ENCODE results near the gene GTF3C4. TPM values are rescaled to one million over a fixed set of nuclear protein-coding genes. Genes with fewer than 3 reads are reported as not detected.

Gene GTF3C4
- total RNA-seq, 1 donor from 2014 or later = 27.6 TPM

DNA sequence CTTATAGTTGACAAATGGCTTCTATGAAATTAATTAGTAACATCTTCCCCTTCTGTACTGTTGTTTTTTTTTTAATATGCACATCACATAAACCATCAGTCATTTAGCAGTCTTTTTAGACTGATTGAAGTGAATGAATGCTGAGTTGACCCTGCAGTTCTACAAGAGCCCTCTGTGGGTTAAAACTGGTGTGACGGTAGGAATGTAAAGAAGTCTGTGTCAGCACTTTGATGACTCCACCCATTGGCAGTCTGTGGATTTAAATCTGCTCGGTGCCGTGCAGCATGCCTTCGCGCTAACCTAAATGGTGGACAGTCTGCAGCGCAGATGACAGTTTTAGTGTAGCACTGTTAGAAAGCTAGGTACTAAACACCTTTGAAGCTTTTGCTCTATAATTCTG lies 3.1 kb downstream of the GTF3C4 start:
- peak overlapping the region; percentile 48 for H3K4me3 Mint-ChIP-seq (ENCODE audit: unreplicated experiment)
- H3K27me3 Mint-ChIP-seq (ENCODE audit: unreplicated experiment) = peaks cover 8% of the 10 kb centered on the region
- peaks cover 27% of the 10 kb centered on the region for H3K4me1 Mint-ChIP-seq (ENCODE audit: unreplicated experiment)
- H3K9me3 Mint-ChIP-seq (ENCODE audit: unreplicated experiment) = no peaks in the 10 kb centered on the region
- H3K27ac Mint-ChIP-seq (ENCODE audit: unreplicated experiment) = peak overlapping the region; percentile 15
- TF ChIP-seq, protein P1, sequence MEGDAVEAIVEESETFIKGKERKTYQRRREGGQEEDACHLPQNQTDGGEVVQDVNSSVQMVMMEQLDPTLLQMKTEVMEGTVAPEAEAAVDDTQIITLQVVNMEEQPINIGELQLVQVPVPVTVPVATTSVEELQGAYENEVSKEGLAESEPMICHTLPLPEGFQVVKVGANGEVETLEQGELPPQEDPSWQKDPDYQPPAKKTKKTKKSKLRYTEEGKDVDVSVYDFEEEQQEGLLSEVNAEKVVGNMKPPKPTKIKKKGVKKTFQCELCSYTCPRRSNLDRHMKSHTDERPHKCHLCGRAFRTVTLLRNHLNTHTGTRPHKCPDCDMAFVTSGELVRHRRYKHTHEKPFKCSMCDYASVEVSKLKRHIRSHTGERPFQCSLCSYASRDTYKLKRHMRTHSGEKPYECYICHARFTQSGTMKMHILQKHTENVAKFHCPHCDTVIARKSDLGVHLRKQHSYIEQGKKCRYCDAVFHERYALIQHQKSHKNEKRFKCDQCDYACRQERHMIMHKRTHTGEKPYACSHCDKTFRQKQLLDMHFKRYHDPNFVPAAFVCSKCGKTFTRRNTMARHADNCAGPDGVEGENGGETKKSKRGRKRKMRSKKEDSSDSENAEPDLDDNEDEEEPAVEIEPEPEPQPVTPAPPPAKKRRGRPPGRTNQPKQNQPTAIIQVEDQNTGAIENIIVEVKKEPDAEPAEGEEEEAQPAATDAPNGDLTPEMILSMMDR (IDR thresholded peaks at IDR 0.05; ENCODE audit: unreplicated experiment) = no peak
- DNase-seq (ENCODE audit: low spot score) = peak; percentile 17
- H3K36me3 Mint-ChIP-seq (ENCODE audit: low read depth, unreplicated experiment) = peaks cover 10% of the 10 kb centered on the region

DNA sequence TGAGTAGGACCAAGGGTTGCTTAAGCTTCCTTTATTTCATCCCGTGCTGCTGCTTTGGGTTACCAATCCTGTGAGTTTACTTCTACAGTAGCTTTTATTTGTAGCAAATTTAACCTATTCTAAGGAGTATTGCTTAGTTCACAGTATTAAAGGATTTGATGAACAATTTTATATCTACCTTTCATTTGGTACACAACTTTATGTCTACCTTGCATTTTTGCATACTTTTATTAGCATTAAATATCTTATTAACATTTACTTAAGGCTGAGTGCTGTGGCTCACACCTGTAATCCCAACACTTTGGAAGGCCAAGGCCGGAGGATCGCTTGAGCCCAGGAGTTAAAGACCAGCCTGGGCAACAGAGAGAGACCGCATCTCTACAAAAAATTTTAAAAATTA lies 4.2 kb downstream of the GTF3C4 start:
- peaks cover 13% of the 10 kb centered on the region for H3K36me3 Mint-ChIP-seq (ENCODE audit: low read depth, unreplicated experiment)
- H3K9me3 Mint-ChIP-seq (ENCODE audit: unreplicated experiment) = no peaks in the 10 kb centered on the region
- H3K27ac Mint-ChIP-seq (ENCODE audit: unreplicated experiment) = no peak overlapping the region
- TF ChIP-seq, protein P1 (IDR thresholded peaks at IDR 0.05; ENCODE audit: unreplicated experiment) = no peak
- no peak overlapping the region for H3K4me3 Mint-ChIP-seq (ENCODE audit: unreplicated experiment)
- peaks cover 27% of the 10 kb centered on the region for H3K4me1 Mint-ChIP-seq (ENCODE audit: unreplicated experiment)
- no peak for DNase-seq (ENCODE audit: low spot score)
- peaks cover 8% of the 10 kb centered on the region for H3K27me3 Mint-ChIP-seq (ENCODE audit: unreplicated experiment)

DNA sequence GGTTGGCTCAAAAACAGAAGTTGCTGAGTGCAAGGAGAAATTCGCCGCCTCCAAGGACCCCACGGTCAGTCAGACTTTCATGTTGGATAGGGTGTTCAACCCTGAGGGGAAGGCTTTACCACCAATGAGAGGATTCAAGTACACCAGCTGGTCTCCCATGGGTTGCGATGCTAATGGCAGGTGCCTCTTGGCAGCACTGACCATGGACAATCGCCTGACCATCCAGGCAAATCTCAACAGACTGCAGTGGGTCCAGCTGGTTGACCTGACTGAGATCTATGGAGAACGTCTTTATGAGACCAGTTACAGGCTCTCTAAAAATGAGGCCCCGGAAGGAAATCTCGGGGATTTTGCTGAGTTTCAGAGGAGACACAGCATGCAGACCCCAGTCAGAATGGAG lies 7.7 kb downstream of the GTF3C4 start:
- no peaks in the 10 kb centered on the region for H3K27me3 Mint-ChIP-seq (ENCODE audit: unreplicated experiment)
- H3K27ac Mint-ChIP-seq (ENCODE audit: unreplicated experiment) = no peak overlapping the region

DNA sequence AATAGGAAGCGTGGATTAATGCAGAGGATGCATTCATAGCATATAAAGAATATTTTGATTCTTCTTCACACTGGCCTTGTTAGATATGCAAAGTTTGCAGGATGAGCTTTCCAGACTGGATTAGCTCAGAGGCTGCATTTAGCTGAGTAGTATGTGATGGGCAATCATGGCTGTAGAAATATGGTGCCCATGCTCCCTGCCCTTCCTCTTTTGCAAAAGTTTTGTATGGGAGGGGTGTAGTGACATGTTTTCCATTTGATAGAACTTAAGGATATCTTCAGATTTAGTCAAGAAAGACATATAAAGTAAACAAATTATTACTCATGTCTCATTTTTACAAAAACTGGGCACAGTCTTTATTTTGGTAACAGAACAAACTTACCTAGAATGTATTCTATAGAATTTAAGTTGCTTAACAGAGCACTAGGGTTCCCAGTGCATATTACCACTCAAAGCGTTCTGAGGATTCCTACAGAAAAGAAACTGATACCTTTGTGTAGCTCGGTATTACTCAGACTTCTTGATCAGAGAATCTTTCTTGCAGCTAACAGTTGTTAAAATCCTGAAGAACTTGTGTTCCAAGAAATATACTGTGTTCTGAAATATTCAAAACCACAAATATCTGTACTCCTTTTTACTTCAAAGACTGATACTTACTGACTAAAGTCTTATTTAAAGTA lies 9.8 kb downstream of the GTF3C4 start:
- Mint-ChIP-seq H3K36me3 (ENCODE audit: low read depth, unreplicated experiment) (peaks cover 28% of the 10 kb centered on the region), H3K4me3 (ENCODE audit: unreplicated experiment) (no peak overlapping the region), H3K27me3 (ENCODE audit: unreplicated experiment) (no peaks in the 10 kb centered on the region), H3K9me3 (ENCODE audit: unreplicated experiment) (no peaks in the 10 kb centered on the region), H3K4me1 (ENCODE audit: unreplicated experiment) (peaks cover 7% of the 10 kb centered on the region), H3K27ac (ENCODE audit: unreplicated experiment) (no peak overlapping the region)
- DNase-seq (ENCODE audit: low spot score) = no peak
- TF ChIP-seq, protein P1 (IDR thresholded peaks at IDR 0.05; ENCODE audit: unreplicated experiment) = no peak

More for the DNA sequence above, 7.7 kb downstream of the GTF3C4 start:
- TF ChIP-seq, protein P1 (IDR thresholded peaks at IDR 0.05; ENCODE audit: unreplicated experiment) = no peak
- DNase-seq (ENCODE audit: low spot score) = no peak
- H3K9me3 Mint-ChIP-seq (ENCODE audit: unreplicated experiment) = no peaks in the 10 kb centered on the region
- H3K4me3 Mint-ChIP-seq (ENCODE audit: unreplicated experiment) = no peak overlapping the region
- peaks cover 18% of the 10 kb centered on the region for H3K36me3 Mint-ChIP-seq (ENCODE audit: low read depth, unreplicated experiment)
- H3K4me1 Mint-ChIP-seq (ENCODE audit: unreplicated experiment) = peaks cover 10% of the 10 kb centered on the region

DNA sequence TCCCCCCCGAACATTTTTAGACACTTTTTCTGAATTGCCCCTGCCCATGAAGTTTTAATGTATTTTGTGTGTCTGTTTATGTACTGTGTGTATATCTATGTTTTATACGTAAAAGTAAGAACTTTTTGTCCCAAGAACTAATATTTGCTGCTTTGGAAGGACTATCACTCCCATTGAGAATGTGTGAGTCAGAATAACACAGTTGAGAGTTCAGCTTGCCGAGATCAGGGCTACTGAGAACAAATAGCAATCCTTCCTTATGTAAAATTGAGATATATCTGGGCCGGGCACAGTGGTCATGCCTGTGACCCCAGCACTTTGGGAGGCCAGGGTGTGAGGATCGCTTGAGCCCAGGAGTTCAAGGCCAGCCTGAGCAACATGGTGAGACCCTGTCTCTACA lies 11.3 kb downstream of the GTF3C4 start:
- DNase-seq (ENCODE audit: low spot score) = no peak
- Mint-ChIP-seq H3K4me3 (ENCODE audit: unreplicated experiment) (peak overlapping the region; percentile 8), H3K36me3 (ENCODE audit: low read depth, unreplicated experiment) (peaks cover 32% of the 10 kb centered on the region), H3K27ac (ENCODE audit: unreplicated experiment) (no peak overlapping the region), H3K27me3 (ENCODE audit: unreplicated experiment) (no peaks in the 10 kb centered on the region), H3K9me3 (ENCODE audit: unreplicated experiment) (no peaks in the 10 kb centered on the region), H3K4me1 (ENCODE audit: unreplicated experiment) (peaks cover 7% of the 10 kb centered on the region)
- TF ChIP-seq, protein P1 (IDR thresholded peaks at IDR 0.05; ENCODE audit: unreplicated experiment) = no peak
